H7 (cell line): ENCODE data around the gene UBL7. TPM values are rescaled to one million over a fixed set of nuclear protein-coding genes. Genes with fewer than 3 reads are reported as not detected.

ENCODE experiments used
- total RNA-seq: library from RNA; depleted of rRNA; stranded (reverse); fragments of >200 nt; shearing (Covaris generic); gene quantifications from 2 replicates; pipeline ENCODE4 v1.2.3, GENCODE V29; 2014; rRNA removed

UBL7 gene
- total RNA-seq, 1 experiment from 2014 or later, result 105 TPM

Other genes starting within 250 kb of the UBL7 start
- gene CCDC33, start 224.8 kb downstream of the UBL7 start, total RNA-seq, result 4.8 and 5.0 TPM in 2 replicates
- 5.2 and 5.6 TPM in 2 replicates for gene CYP11A1, start 93.5 kb downstream of the UBL7 start, total RNA-seq
- gene SEMA7A, start 27.2 kb downstream of the UBL7 start, total RNA-seq, result 26.8 and 36.0 TPM in 2 replicates
- 65.9 and 68.0 TPM in 2 replicates for gene ARID3B, start 80.1 kb upstream of the UBL7 start, total RNA-seq
- 50.6 and 66.3 TPM in 2 replicates for gene CLK3, start 154.7 kb upstream of the UBL7 start, total RNA-seq
- gene EDC3, start 234.9 kb upstream of the UBL7 start, total RNA-seq, result 9.4 and 9.7 TPM in 2 replicates